Mammary epithelial cell (primary cell): Measurements from ENCODE around the gene NUF2.
"Not testable (repeated sequence)": the region's sequence is repeated elsewhere in the genome, so short reads cannot be mapped to it uniquely, and the experiment has no call there.

Source experiments
- CTCF ChIP-seq, 2 donors: IDR thresholded peaks in 1 of 2; conservative IDR thresholded peaks in 1 of 2; 2 replicates each; pipeline ENCODE4 v1.5.1; 2011 to 2012; ENCODE audit warnings: inconsistent platforms in 2 of 2, low read length in 2 of 2, mild to moderate bottlenecking in 2 of 2, control low read depth in 1 of 2, low read depth in 1 of 2; ENCODE audit not compliant: insufficient read depth in 1 of 2; ENCODE audit errors: extremely low read depth in 1 of 2
- EZH2 ChIP-seq: IDR thresholded peaks from 2 replicates; pipeline ENCODE4 v1.6.1; 2012; ENCODE audit warnings: low read length, inconsistent platforms, borderline replicate concordance

GRCh38 chr1:163293497-163293896, 28.3 kb upstream of the NUF2 start:
- TF ChIP-seq CTCF (conservative IDR thresholded peaks at IDR 0.05 in 1 of 2, IDR thresholded peaks at IDR 0.05 in 1 of 2; ENCODE audit: extremely low read depth in 1 of 2, insufficient read depth in 1 of 2, low read depth in 1 of 2, low read length in 2 of 2); EZH2: not testable (repeated sequence)
